ENCODE measurements around the gene PBX3.

PBX3 gene

DNA sequence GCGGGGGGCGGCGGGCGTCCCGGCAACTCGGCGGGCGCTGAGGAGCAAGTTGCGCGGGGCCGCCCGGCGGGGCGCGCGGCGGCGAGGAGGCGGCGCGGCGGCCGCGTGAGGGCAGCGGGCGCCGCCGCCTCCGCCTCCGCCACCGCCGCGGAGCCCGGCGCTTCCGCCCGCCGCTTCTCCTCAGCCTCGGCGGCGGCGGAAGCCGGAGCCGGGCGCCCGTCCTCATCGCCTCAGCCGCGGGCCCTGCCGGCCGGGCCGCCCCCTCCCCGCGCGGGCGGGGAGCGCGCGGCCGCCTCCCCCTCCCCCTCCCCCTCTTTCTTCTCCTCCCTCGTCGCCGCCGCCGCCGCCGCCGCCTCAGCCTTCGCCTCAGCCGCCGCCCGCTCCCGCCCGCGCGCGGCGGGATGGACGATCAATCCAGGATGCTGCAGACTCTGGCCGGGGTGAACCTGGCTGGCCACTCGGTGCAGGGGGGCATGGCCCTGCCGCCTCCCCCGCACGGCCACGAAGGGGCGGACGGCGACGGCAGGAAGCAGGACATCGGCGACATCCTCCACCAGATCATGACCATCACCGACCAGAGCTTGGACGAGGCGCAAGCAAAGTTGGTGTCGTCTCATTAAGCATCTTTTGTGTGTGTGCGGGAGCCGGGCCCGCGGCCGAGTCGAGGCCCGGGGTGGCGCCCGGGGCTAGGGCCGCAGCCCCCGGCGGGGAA, at the start of gene PBX3:
Gene PBX3, plus strand, starts transcription at position 321 of the 712 bp plus-strand sequence.
- peak; percentile 68 to 75 for DNase-seq (ENCODE audit: low read depth in 1 of 2, low spot score in 1 of 2)
- no peak for TF ChIP-seq JUND (IDR thresholded peaks at IDR 0.05; ENCODE audit: low read depth)
- in situ Hi-C loops (cut with HindIII; ENCODE audit: low pct_unique_long_range_greater_than_20kb, low sequenced_read_pairs), result no loop called here

DNA sequence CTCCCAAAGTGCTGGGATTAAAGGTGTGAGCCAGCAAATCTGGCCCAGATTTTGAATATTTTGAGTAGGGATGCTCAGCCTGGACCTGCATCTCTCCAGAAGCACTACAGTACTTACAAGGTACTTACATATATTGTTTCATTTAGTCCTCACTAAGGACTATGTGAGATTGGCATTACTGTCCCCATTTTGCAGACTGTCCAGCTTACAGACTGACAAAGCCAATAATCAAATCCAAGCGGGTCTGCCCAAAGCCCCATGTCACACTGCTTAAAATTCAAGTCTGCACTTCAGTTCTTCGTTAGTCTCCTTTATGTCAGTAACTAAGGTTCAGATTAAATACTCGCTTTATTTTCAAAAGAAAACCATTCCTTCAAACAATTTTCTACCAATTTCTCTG, 47.3 kb upstream of the PBX3 start:
- in situ Hi-C loops (cut with HindIII; ENCODE audit: low pct_unique_long_range_greater_than_20kb, low sequenced_read_pairs), result no loop called here
- DNase-seq (ENCODE audit: low read depth in 1 of 2, low spot score in 1 of 2), result no peak
- TF ChIP-seq JUND (IDR thresholded peaks at IDR 0.05; ENCODE audit: low read depth), result no peak

GRCh38 chr9:125700791-125701190, 46.4 kb upstream of the PBX3 start:
- in situ Hi-C loops (cut with HindIII; ENCODE audit: low pct_unique_long_range_greater_than_20kb, low sequenced_read_pairs), result no loop called here
- DNase-seq (ENCODE audit: low read depth in 1 of 2, low spot score in 1 of 2), result no peak

DNA sequence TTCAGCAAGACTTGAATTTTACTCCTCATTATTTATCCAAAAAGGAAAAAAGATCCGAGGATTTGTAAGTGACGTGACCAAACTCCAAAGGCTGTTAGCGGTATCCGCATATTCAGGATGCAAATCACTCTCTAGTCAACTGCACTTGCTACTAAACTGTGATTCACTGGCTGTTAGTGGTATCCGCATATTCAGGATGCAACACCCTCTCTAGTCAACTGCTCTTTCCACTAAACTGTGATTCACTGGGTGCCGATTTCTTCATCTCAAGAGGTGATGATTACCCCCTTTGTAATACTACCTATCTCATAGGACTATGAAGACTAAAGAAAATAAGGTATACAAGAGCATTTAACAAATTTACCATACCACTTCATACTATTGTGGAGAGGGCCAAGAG, 45.8 kb upstream of the PBX3 start:
- in situ Hi-C loops (cut with HindIII; ENCODE audit: low pct_unique_long_range_greater_than_20kb, low sequenced_read_pairs), result no loop called here
- DNase-seq (ENCODE audit: low read depth in 1 of 2, low spot score in 1 of 2), result no peak
- TF ChIP-seq JUND (IDR thresholded peaks at IDR 0.05; ENCODE audit: low read depth), result no peak

More at GRCh38 chr9:125700791-125701190, 46.4 kb upstream of the PBX3 start:
- TF ChIP-seq JUND (IDR thresholded peaks at IDR 0.05; ENCODE audit: low read depth), result no peak

DNA sequence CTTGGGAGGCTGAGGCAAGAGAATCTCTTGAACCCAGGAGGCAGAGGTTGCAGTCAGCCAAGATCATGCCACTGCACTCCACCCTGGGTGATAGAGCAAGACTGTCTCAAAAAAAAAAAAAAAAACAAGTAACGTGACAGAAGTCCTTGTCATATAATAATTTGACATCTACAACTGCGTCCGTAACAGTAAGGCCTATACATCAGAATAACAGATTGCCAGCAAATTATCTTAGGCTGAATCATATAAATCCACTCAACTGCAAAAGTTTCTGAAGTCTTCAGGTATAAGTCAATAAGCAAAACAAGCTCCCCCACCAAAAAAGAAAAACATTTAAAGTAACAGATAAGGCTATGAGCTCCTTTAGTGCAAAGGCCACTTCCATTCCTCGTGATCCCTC, 43.5 kb upstream of the PBX3 start:
- no peak for DNase-seq (ENCODE audit: low read depth in 1 of 2, low spot score in 1 of 2)
- in situ Hi-C loops (cut with HindIII; ENCODE audit: low pct_unique_long_range_greater_than_20kb, low sequenced_read_pairs), result no loop called here
- no peak for TF ChIP-seq JUND (IDR thresholded peaks at IDR 0.05; ENCODE audit: low read depth)

DNA sequence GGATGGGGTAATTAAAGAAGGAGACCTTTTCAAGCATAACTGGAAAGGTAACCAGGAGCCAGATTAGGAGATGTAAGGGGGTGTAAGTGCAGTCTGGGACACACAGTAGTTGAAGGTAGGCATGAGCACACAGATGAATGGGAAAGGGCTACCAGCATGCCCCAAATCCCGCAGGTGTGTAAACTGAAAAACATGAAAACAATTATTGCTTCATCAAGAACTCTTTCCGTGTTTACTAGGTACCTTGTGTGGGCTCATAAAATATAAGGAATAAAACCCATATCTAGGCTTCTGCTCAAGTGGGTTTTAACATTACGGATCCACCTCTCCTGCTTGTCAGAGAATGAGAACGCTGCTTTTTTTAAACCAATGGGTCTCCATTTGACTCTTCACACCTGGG, 41.3 kb upstream of the PBX3 start:
- in situ Hi-C loops (cut with HindIII; ENCODE audit: low pct_unique_long_range_greater_than_20kb, low sequenced_read_pairs), result no loop called here
- TF ChIP-seq JUND (IDR thresholded peaks at IDR 0.05; ENCODE audit: low read depth), result no peak
- DNase-seq (ENCODE audit: low read depth in 1 of 2, low spot score in 1 of 2), result no peak

- in situ Hi-C loops (cut with HindIII; ENCODE audit: low pct_unique_long_range_greater_than_20kb, low sequenced_read_pairs), result no loop called here
- DNase-seq (ENCODE audit: low read depth in 1 of 2, low spot score in 1 of 2), result peak; percentile 96 to 98
- no peak for TF ChIP-seq JUND (IDR thresholded peaks at IDR 0.05; ENCODE audit: low read depth)
Measured at GRCh38 chr9:125706651-125707471, 40.3 kb upstream of the PBX3 start, which contains the start of gene MAPKAP1. Gene MAPKAP1 (minus strand): TSS chr9:125707208. CDS start chr9:125672574, 34,634 bp downstream.

- no peak for DNase-seq (ENCODE audit: low read depth in 1 of 2, low spot score in 1 of 2)
- in situ Hi-C loops (cut with HindIII; ENCODE audit: low pct_unique_long_range_greater_than_20kb, low sequenced_read_pairs), result no loop called here
- no peak for TF ChIP-seq JUND (IDR thresholded peaks at IDR 0.05; ENCODE audit: low read depth)
Measured at GRCh38 chr9:125707472-125707804, 39.7 kb upstream of the PBX3 start.

- no peak for TF ChIP-seq JUND (IDR thresholded peaks at IDR 0.05; ENCODE audit: low read depth)
- no peak for DNase-seq (ENCODE audit: low read depth in 1 of 2, low spot score in 1 of 2)
- in situ Hi-C loops (cut with HindIII; ENCODE audit: low pct_unique_long_range_greater_than_20kb, low sequenced_read_pairs), result no loop called here
Measured at GRCh38 chr9:125726456-125727132, 20.6 kb upstream of the PBX3 start.

DNA sequence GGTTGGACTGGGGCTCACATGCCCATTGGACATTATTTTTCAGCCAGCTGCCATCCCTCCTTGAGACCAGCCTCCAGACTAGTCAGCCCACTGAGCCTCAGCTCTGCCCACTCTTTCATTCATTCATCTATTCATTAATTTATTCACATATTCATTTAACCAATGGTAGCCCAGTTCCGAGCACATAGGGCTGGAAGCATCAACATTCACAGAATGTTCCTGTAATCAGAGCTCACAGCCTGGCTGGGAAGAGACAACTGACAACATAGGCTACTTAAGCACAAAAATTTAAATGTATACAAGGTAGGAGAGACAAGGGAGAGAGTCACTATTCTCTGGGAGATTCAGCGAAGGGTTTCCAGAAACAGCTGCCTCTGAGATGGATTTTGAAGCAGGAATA, 17.0 kb upstream of the PBX3 start:
- in situ Hi-C loops (cut with HindIII; ENCODE audit: low pct_unique_long_range_greater_than_20kb, low sequenced_read_pairs), result no loop called here
- TF ChIP-seq JUND (IDR thresholded peaks at IDR 0.05; ENCODE audit: low read depth), result no peak
- no peak for DNase-seq (ENCODE audit: low read depth in 1 of 2, low spot score in 1 of 2)

DNA sequence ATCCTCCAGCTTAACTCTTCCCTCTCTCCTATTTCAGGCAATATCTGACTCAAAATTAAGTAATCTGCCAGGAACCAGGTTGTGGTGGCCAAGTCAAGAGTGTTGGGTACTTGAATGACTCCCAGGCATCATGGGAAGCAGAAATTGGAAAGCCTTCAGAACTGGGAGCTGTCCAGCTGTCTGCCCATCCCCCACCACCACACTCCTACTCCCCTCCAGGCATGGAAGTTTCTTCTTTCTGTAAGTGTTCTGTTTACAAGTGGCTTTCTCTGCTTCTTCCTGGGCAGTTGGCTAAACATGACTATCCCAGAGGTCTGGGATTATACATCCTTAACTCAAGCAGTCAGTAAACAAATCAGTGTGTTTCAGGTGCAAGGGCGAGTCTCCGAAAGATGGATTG, 14.6 kb upstream of the PBX3 start:
- in situ Hi-C loops (cut with HindIII; ENCODE audit: low pct_unique_long_range_greater_than_20kb, low sequenced_read_pairs), result no loop called here
- DNase-seq (ENCODE audit: low read depth in 1 of 2, low spot score in 1 of 2), result peak in 1 of 2 experiments; percentile 90
- no peak for TF ChIP-seq JUND (IDR thresholded peaks at IDR 0.05; ENCODE audit: low read depth)

- no peak for DNase-seq (ENCODE audit: low read depth in 1 of 2, low spot score in 1 of 2)
- no peak for TF ChIP-seq JUND (IDR thresholded peaks at IDR 0.05; ENCODE audit: low read depth)
- in situ Hi-C loops (cut with HindIII; ENCODE audit: low pct_unique_long_range_greater_than_20kb, low sequenced_read_pairs), result no loop called here
Measured at GRCh38 chr9:125739436-125739835, 7.7 kb upstream of the PBX3 start.

GRCh38 chr9:125742657-125743056, 4.5 kb upstream of the PBX3 start:
- in situ Hi-C loops (cut with HindIII; ENCODE audit: low pct_unique_long_range_greater_than_20kb, low sequenced_read_pairs), result no loop called here
- no peak for TF ChIP-seq JUND (IDR thresholded peaks at IDR 0.05; ENCODE audit: low read depth)
- DNase-seq (ENCODE audit: low read depth in 1 of 2, low spot score in 1 of 2), result no peak
